Liver (tissue), 3 donors: ENCODE results near the gene KRTAP10-2.

ENCODE experiments used
- CTCF ChIP-seq: fragments of 150-350 bp; IDR thresholded peaks from 2 replicates; pipeline ENCODE4 v1.5.1; 2017; ENCODE audit warnings: improper control_type of control experiment, low read depth, low read length; ENCODE audit not compliant: missing input control
- GABPA ChIP-seq, 2 donors: IDR thresholded peaks in 1 of 2; conservative IDR thresholded peaks in 1 of 2; 2 replicates each; pipeline ENCODE4 v1.6.1; 2016; ENCODE audit warnings: antibody characterized with exemption in 2 of 2, mild to moderate bottlenecking in 1 of 2, moderate library complexity in 1 of 2
- RAD21 ChIP-seq, 2 donors: IDR thresholded peaks; 2 replicates each; pipeline ENCODE4 v1.6.1; 2016; ENCODE audit warnings: antibody characterized with exemption in 2 of 2, mild to moderate bottlenecking in 2 of 2
- YY1 ChIP-seq: IDR thresholded peaks from 2 replicates; pipeline ENCODE4 v1.6.1; 2016; ENCODE audit warnings: antibody characterized with exemption, mild to moderate bottlenecking
- donor health status: healthy.
- donor health status: healthy.

- no peak for TF ChIP-seq GABPA (IDR thresholded peaks at IDR 0.05 in 1 of 2, conservative IDR thresholded peaks at IDR 0.05 in 1 of 2)
- no peak for TF ChIP-seq YY1
- no peak for TF ChIP-seq CTCF
- TF ChIP-seq RAD21 (IDR thresholded peaks at IDR 0.05) = no peak
Measured at GRCh38 chr21:44590311-44590721, 39.0 kb upstream of the KRTAP10-2 start.
